ENCODE results near the gene HYAL2.
"Not testable (repeated sequence)": the region's sequence is repeated elsewhere in the genome, so short reads cannot be mapped to it uniquely, and the experiment has no call there.

Gene HYAL2

GRCh38 chr3:50287262-50287661, 35.3 kb downstream of the HYAL2 start:
- H3K27me3 ChIP-seq (ENCODE audit: control insufficient read depth in 1 of 2, insufficient read depth in 2 of 2, low read length in 2 of 2) = no peaks in the 10 kb centered on the region
- H3K27ac ChIP-seq (ENCODE audit: low read length) = no peak overlapping the region
- no peak overlapping the region for H3K4me3 ChIP-seq (ENCODE audit: low read length in 2 of 2)
- peaks cover 28 to 30% of the 10 kb centered on the region in 2 donors for H3K36me3 ChIP-seq (ENCODE audit: control insufficient read depth in 2 of 2, insufficient read depth in 2 of 2, low read length in 2 of 2)
- H3K9ac ChIP-seq (ENCODE audit: low read length in 2 of 2) = no peak overlapping the region
- H3K9me3 ChIP-seq (ENCODE audit: control insufficient read depth in 2 of 2, low read length in 2 of 2) = no peaks in the 10 kb centered on the region
- peaks cover 14% of the 10 kb centered on the region for H3K4me1 ChIP-seq (ENCODE audit: control insufficient read depth, insufficient read depth, low read length)

GRCh38 chr3:50286322-50287227, 36.0 kb downstream of the HYAL2 start:
- Histone ChIP-seq H3K9ac (ENCODE audit: low read length in 2 of 2) (no peak overlapping the region), H3K36me3 (ENCODE audit: control insufficient read depth in 2 of 2, insufficient read depth in 2 of 2, low read length in 2 of 2) (peaks cover 28 to 30% of the 10 kb centered on the region in 2 donors), H3K27ac (ENCODE audit: low read length) (no peak overlapping the region), H3K9me3 (ENCODE audit: control insufficient read depth in 2 of 2, low read length in 2 of 2) (no peaks in the 10 kb centered on the region), H3K4me1 (ENCODE audit: control insufficient read depth, insufficient read depth, low read length) (peaks cover 12% of the 10 kb centered on the region), H3K4me3 (ENCODE audit: low read length in 2 of 2) (no peak overlapping the region), H3K27me3 (ENCODE audit: control insufficient read depth in 1 of 2, insufficient read depth in 2 of 2, low read length in 2 of 2) (no peaks in the 10 kb centered on the region)

DNA sequence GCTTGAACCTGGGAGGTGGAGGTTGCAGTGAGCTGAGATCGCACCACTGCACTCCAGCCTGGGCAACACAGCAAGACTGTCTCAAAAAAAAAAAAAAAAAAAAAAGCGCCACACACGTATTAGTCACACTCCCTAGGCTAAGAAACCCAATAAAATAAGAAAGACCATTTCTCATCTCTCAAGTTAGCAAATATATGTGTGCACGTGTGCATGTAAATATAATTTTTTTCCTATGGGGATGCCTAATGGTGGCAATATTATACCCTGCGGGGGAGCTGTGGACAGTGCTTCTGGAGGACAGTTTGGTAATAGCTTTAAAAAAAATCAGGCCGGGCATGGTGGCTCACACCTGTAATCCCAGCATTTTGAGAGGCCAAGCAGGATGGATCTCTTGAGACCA, 38.4 kb downstream of the HYAL2 start:
- H3K36me3 ChIP-seq (ENCODE audit: control insufficient read depth in 2 of 2, insufficient read depth in 2 of 2, low read length in 2 of 2) = peaks cover 17% of the 10 kb centered on the region in 2 donors
- not testable (repeated sequence) for H3K9me3 ChIP-seq (ENCODE audit: control insufficient read depth in 2 of 2, low read length in 2 of 2); H3K4me1 ChIP-seq (ENCODE audit: control insufficient read depth, insufficient read depth, low read length); H3K4me3 ChIP-seq (ENCODE audit: low read length in 2 of 2); H3K27me3 ChIP-seq (ENCODE audit: control insufficient read depth in 1 of 2, insufficient read depth in 2 of 2, low read length in 2 of 2); H3K27ac ChIP-seq (ENCODE audit: low read length); H3K9ac ChIP-seq (ENCODE audit: low read length in 2 of 2)

DNA sequence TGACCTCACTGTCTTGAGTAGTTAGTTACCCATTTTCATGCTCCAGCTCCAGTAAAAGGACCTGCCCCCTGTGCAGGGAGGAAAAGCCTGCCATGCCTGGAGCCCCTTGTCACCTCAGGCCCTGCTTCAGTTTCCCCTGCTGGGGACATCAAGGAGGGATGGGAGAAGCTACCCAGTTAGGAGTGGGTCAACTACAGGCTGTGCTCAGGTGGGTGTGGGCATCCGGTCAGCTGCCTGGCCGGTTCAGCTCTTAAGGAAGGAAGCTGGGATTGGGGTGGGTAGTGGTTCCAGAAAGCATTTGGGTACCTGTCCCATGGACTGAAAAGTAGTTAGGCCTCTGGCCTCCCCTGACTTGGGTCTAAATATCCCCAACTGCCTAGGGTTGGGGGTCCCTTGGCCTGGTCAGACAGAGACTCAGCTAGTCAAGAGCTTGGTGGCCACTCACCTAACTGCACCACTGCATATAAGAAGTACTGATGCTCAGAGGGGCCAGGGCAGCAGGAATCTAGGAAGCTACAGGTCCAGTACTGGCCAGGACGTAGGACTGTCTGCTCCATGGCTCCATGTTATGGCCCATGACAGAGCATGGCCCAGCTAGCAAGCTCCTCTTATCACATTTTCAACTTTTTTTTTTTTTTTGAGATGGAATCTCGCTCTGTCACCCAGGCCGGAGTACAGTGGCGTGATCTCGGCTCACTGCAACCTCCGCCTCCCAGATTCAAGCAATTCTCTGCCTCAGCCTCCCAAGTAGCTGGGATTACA, 43.1 kb downstream of the HYAL2 start:
- Histone ChIP-seq H3K4me3 (ENCODE audit: low read length in 2 of 2) (no peak overlapping the region), H3K4me1 (ENCODE audit: control insufficient read depth, insufficient read depth, low read length) (peaks cover 22% of the 10 kb centered on the region), H3K9me3 (ENCODE audit: control insufficient read depth in 2 of 2, low read length in 2 of 2) (no peaks in the 10 kb centered on the region), H3K36me3 (ENCODE audit: control insufficient read depth in 2 of 2, insufficient read depth in 2 of 2, low read length in 2 of 2) (no peaks in the 10 kb centered on the region), H3K9ac (ENCODE audit: low read length in 2 of 2) (peak overlapping the region; percentile 3 to 21), H3K27me3 (ENCODE audit: control insufficient read depth in 1 of 2, insufficient read depth in 2 of 2, low read length in 2 of 2) (peaks cover 5 to 8% of the 10 kb centered on the region in 2 donors), H3K27ac (ENCODE audit: low read length) (no peak overlapping the region)

DNA sequence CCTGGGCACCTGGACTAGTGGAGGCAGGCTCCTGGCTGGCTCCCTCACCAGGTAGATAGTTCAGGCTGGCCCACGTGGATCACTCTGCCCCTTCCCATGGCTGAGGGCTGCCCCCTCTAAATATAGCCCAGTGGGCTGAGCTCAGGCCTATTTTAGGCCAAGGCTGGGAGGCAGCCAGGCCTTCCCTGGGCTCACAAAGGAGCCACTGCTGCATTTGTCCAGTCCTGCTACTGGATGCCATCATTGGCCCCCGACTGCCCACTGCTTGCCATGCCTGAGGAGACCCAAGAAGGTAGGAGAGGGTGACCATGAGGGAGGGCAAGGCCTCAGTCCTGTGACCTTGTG, 43.7 kb downstream of the HYAL2 start, which contains the start of gene LSMEM2:
LSMEM2 (plus strand) TSS at position 208 of the 345 bp plus-strand sequence; CDS start at position 235, 27 bp downstream.
- H3K9ac ChIP-seq (ENCODE audit: low read length in 2 of 2) = peak within 1 kb of the TSS; percentile 3 to 36
- peaks cover 24% of the 10 kb centered on the region for H3K4me1 ChIP-seq (ENCODE audit: control insufficient read depth, insufficient read depth, low read length)
- H3K27me3 ChIP-seq (ENCODE audit: control insufficient read depth in 1 of 2, insufficient read depth in 2 of 2, low read length in 2 of 2) = peaks cover 5 to 12% of the 10 kb centered on the region in 2 donors
- no peaks in the 10 kb centered on the region for H3K36me3 ChIP-seq (ENCODE audit: control insufficient read depth in 2 of 2, insufficient read depth in 2 of 2, low read length in 2 of 2)
- no peak within 1 kb of the TSS for H3K27ac ChIP-seq (ENCODE audit: low read length)
- no peaks in the 10 kb centered on the region for H3K9me3 ChIP-seq (ENCODE audit: control insufficient read depth in 2 of 2, low read length in 2 of 2)
- no peak within 1 kb of the TSS for H3K4me3 ChIP-seq (ENCODE audit: low read length in 2 of 2)

- H3K27me3 ChIP-seq (ENCODE audit: control insufficient read depth in 1 of 2, insufficient read depth in 2 of 2, low read length in 2 of 2) = peaks cover 5 to 17% of the 10 kb centered on the region in 2 donors
- no peaks in the 10 kb centered on the region for H3K9me3 ChIP-seq (ENCODE audit: control insufficient read depth in 2 of 2, low read length in 2 of 2)
- H3K4me1 ChIP-seq (ENCODE audit: control insufficient read depth, insufficient read depth, low read length) = peaks cover 27% of the 10 kb centered on the region
- no peak overlapping the region for H3K27ac ChIP-seq (ENCODE audit: low read length)
- no peak overlapping the region for H3K4me3 ChIP-seq (ENCODE audit: low read length in 2 of 2)
- H3K9ac ChIP-seq (ENCODE audit: low read length in 2 of 2) = peak overlapping the region in 1 of 2 donors; percentile 36
- H3K36me3 ChIP-seq (ENCODE audit: control insufficient read depth in 2 of 2, insufficient read depth in 2 of 2, low read length in 2 of 2) = no peaks in the 10 kb centered on the region
These were observed 44.2 kb downstream of the HYAL2 start for GRCh38 chr3:50278123-50278879.

DNA sequence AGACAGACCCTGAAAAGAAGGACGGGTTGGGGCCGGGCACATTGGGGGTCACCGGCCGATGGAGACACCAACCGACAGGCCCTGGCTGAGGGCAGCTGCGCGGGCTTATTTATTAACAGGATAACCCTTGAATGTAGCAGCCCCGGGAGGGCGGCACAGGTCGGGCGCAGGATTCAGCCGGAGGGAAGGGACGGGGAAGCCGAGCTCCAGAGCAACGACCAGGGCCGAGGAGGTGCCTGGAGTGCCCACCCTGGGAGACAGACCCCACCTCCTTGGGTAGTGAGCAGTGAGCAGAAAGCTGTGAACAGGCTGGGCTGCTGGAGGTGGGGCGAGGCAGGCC, 45.8 kb downstream of the HYAL2 start:
- Histone ChIP-seq H3K4me1 (ENCODE audit: control insufficient read depth, insufficient read depth, low read length) (peaks cover 32% of the 10 kb centered on the region), H3K4me3 (ENCODE audit: low read length in 2 of 2) (no peak overlapping the region), H3K27me3 (ENCODE audit: control insufficient read depth in 1 of 2, insufficient read depth in 2 of 2, low read length in 2 of 2) (peaks cover 5 to 20% of the 10 kb centered on the region in 2 donors), H3K27ac (ENCODE audit: low read length) (no peak overlapping the region), H3K9me3 (ENCODE audit: control insufficient read depth in 2 of 2, low read length in 2 of 2) (no peaks in the 10 kb centered on the region), H3K36me3 (ENCODE audit: control insufficient read depth in 2 of 2, insufficient read depth in 2 of 2, low read length in 2 of 2) (no peaks in the 10 kb centered on the region), H3K9ac (ENCODE audit: low read length in 2 of 2) (no peak overlapping the region)

DNA sequence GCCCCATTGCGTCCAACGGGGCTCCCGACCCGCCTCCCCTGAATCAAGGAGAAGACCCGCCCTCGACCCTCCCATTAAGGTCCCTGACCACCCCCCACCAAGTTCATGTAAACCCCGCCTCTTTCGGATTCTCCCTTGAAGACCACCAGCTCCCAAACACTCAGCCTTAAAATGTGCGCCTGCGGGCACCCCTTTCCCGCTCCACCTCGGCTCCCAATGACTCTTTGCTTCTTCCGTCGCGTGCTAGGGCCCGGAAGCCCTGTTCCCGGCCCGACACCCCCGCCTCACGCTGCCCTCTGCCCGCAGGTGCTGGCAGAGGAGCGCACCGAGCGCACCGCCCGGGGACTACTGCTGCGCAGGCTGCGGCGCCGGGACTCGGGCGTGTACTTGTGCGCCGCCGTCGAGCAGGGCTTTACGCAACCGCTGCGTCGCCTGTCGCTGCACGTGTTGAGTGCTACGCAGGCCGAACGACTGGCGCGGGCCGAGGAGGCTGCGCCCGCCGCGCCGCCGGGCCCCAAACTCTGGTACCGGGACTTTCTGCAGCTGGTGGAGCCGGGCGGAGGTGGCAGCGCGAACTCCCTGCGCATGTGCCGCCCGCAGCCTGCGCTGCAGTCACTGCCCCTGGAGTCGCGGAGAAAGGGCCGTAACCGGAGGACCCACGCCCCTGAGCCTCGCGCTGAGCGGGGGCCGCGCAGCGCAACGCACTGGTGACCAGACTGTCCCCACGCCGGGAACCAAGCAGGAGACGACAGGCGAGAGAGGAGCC, 46.4 kb downstream of the HYAL2 start:
- no peaks in the 10 kb centered on the region for H3K9me3 ChIP-seq (ENCODE audit: control insufficient read depth in 2 of 2, low read length in 2 of 2)
- no peak overlapping the region for H3K4me3 ChIP-seq (ENCODE audit: low read length in 2 of 2)
- peaks cover 5 to 20% of the 10 kb centered on the region in 2 donors for H3K27me3 ChIP-seq (ENCODE audit: control insufficient read depth in 1 of 2, insufficient read depth in 2 of 2, low read length in 2 of 2)
- H3K9ac ChIP-seq (ENCODE audit: low read length in 2 of 2) = no peak overlapping the region
- H3K27ac ChIP-seq (ENCODE audit: low read length) = no peak overlapping the region
- no peaks in the 10 kb centered on the region for H3K36me3 ChIP-seq (ENCODE audit: control insufficient read depth in 2 of 2, insufficient read depth in 2 of 2, low read length in 2 of 2)
- H3K4me1 ChIP-seq (ENCODE audit: control insufficient read depth, insufficient read depth, low read length) = peaks cover 32% of the 10 kb centered on the region

DNA sequence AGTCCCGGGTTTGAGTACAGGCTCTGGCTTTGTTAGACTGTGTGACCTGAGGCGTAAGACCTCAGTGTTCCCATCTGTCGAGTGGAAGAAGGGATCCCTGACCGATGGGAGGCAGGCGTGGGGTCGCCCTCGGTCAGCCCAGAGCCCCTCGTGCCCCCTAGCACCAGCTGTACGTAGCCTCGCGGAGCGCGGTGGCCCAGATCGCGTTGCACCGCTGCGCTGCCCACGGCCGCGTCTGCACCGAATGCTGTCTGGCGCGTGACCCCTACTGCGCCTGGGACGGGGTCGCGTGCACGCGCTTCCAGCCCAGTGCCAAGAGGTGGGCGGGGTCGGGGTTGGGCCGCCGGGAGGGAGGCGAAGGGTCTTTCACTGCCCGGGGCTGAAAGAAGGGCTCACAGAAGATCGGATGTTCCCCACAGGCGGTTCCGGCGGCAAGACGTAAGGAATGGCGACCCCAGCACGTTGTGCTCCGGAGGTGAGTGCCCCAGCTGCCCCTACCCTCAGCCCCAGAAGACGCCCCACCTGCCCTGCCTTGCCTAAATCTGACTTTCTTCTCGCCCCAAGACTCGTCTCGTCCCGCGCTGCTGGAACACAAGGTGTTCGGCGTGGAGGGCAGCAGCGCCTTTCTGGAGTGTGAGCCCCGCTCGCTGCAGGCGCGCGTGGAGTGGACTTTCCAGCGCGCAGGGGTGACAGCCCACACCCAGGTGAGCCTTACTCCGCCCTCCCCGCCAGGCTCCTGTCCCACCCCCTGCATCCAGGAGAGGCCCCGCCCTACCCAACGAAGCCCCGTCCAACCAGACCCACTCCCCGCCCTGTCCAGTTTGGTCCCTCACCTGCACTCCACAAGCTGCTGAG, 47.2 kb downstream of the HYAL2 start:
- Histone ChIP-seq H3K9ac (ENCODE audit: low read length in 2 of 2) (no peak overlapping the region), H3K27me3 (ENCODE audit: control insufficient read depth in 1 of 2, insufficient read depth in 2 of 2, low read length in 2 of 2) (peaks cover 5 to 20% of the 10 kb centered on the region in 2 donors), H3K27ac (ENCODE audit: low read length) (no peak overlapping the region), H3K4me3 (ENCODE audit: low read length in 2 of 2) (no peak overlapping the region), H3K36me3 (ENCODE audit: control insufficient read depth in 2 of 2, insufficient read depth in 2 of 2, low read length in 2 of 2) (no peaks in the 10 kb centered on the region), H3K4me1 (ENCODE audit: control insufficient read depth, insufficient read depth, low read length) (peaks cover 35% of the 10 kb centered on the region), H3K9me3 (ENCODE audit: control insufficient read depth in 2 of 2, low read length in 2 of 2) (no peaks in the 10 kb centered on the region)

Measured in stomach smooth muscle (tissue), 2 donors.